Fibroblast of the aortic adventitia (primary cell): ENCODE data around the gene CACNA1D. TPM values are rescaled to one million over a fixed set of nuclear protein-coding genes. Genes with fewer than 3 reads are reported as not detected.

Experiments used
- DNase-seq: peaks from one replicate; pipeline ENCODE4 v3.0.0-alpha.2; 2010; ENCODE audit warnings: low read depth
- H3K4me3 ChIP-seq: 2 replicates; pipeline ENCODE4 v1.5.1; 2011; ENCODE audit warnings: low read depth, mild to moderate bottlenecking, control low read depth, low read length, moderate library complexity
- CTCF ChIP-seq: IDR thresholded peaks from 2 replicates; pipeline ENCODE4 v1.5.1; 2011; ENCODE audit warnings: mild to moderate bottlenecking, low read length, control low read depth, inconsistent platforms; ENCODE audit not compliant: insufficient read depth
- total RNA-seq: library from RNA; depleted of rRNA; stranded (reverse); fragments of >200 nt; gene quantifications from 2 replicates; pipeline ENCODE4 v1.2.3, GENCODE V29; 2012; ENCODE audit warnings: low replicate concordance

Gene CACNA1D
- total RNA-seq, 1 donor, result 1.9 TPM

GRCh38 chr3:53691349-53691748 lies 196.9 kb downstream of the CACNA1D start:
- no peak overlapping the region for H3K4me3 ChIP-seq
- no peak for TF ChIP-seq CTCF
- DNase-seq, result no peak

- no peak for DNase-seq
- H3K4me3 ChIP-seq, result no peak overlapping the region
- TF ChIP-seq CTCF, result no peak
Observed at GRCh38 chr3:53691885-53692284, 197.5 kb downstream of the CACNA1D start.

- no peak for DNase-seq
- TF ChIP-seq CTCF, result no peak
- no peak overlapping the region for H3K4me3 ChIP-seq
Observed at GRCh38 chr3:53693451-53693850, 199.0 kb downstream of the CACNA1D start.

- no peak overlapping the region for H3K4me3 ChIP-seq
- no peak for TF ChIP-seq CTCF
- no peak for DNase-seq
Observed at GRCh38 chr3:53694046-53694445, 199.6 kb downstream of the CACNA1D start.

- TF ChIP-seq CTCF, result no peak
- no peak for DNase-seq
- no peak overlapping the region for H3K4me3 ChIP-seq
Observed at GRCh38 chr3:53694666-53695323, 200.4 kb downstream of the CACNA1D start.

GRCh38 chr3:53695324-53695690 lies 200.9 kb downstream of the CACNA1D start:
- no peak overlapping the region for H3K4me3 ChIP-seq
- no peak for TF ChIP-seq CTCF
- DNase-seq, result no peak
